ENCODE data around the gene AKT2.

DNA sequence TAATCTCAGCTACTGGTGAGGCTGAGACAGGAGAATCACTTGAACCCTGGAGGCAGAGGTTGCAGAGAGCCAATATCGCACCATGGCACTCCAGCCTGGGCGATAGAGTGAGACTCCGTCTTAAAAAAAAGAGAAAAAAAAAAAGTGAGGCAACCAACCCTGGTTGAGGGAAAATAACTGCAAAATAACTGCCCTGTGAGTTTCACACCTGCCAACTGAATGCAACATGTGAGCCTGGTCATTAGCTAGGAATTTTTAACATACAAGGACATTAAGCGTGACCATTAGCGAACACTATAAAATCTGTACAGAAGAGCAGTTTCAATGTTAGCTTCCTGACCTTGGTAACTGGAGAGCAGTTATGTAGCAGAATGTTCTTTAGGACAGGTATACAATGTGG, 56.3 kb downstream of the AKT2 start:
- TF ChIP-seq, protein P1, sequence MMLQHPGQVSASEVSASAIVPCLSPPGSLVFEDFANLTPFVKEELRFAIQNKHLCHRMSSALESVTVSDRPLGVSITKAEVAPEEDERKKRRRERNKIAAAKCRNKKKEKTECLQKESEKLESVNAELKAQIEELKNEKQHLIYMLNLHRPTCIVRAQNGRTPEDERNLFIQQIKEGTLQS (IDR thresholded peaks at IDR 0.05), result no peak
- TF ChIP-seq, protein P2, sequence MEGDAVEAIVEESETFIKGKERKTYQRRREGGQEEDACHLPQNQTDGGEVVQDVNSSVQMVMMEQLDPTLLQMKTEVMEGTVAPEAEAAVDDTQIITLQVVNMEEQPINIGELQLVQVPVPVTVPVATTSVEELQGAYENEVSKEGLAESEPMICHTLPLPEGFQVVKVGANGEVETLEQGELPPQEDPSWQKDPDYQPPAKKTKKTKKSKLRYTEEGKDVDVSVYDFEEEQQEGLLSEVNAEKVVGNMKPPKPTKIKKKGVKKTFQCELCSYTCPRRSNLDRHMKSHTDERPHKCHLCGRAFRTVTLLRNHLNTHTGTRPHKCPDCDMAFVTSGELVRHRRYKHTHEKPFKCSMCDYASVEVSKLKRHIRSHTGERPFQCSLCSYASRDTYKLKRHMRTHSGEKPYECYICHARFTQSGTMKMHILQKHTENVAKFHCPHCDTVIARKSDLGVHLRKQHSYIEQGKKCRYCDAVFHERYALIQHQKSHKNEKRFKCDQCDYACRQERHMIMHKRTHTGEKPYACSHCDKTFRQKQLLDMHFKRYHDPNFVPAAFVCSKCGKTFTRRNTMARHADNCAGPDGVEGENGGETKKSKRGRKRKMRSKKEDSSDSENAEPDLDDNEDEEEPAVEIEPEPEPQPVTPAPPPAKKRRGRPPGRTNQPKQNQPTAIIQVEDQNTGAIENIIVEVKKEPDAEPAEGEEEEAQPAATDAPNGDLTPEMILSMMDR (IDR thresholded peaks at IDR 0.05 in 2 of 3, conservative IDR thresholded peaks at IDR 0.05 in 1 of 3; ENCODE audit: borderline replicate concordance in 1 of 3, insufficient read depth in 1 of 3, low read depth in 2 of 3, low read length in 2 of 3), result no peak
- no peak for TF ChIP-seq POLR2A (IDR thresholded peaks at IDR 0.05; ENCODE audit: borderline replicate concordance, extremely low read depth, insufficient read depth, insufficient read length)
- TF ChIP-seq, protein P3, sequence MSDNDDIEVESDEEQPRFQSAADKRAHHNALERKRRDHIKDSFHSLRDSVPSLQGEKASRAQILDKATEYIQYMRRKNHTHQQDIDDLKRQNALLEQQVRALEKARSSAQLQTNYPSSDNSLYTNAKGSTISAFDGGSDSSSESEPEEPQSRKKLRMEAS (IDR thresholded peaks at IDR 0.05), result no peak
- TF ChIP-seq SP1 (IDR thresholded peaks at IDR 0.05; ENCODE audit: low read depth), result no peak
- TF ChIP-seq, protein P4, sequence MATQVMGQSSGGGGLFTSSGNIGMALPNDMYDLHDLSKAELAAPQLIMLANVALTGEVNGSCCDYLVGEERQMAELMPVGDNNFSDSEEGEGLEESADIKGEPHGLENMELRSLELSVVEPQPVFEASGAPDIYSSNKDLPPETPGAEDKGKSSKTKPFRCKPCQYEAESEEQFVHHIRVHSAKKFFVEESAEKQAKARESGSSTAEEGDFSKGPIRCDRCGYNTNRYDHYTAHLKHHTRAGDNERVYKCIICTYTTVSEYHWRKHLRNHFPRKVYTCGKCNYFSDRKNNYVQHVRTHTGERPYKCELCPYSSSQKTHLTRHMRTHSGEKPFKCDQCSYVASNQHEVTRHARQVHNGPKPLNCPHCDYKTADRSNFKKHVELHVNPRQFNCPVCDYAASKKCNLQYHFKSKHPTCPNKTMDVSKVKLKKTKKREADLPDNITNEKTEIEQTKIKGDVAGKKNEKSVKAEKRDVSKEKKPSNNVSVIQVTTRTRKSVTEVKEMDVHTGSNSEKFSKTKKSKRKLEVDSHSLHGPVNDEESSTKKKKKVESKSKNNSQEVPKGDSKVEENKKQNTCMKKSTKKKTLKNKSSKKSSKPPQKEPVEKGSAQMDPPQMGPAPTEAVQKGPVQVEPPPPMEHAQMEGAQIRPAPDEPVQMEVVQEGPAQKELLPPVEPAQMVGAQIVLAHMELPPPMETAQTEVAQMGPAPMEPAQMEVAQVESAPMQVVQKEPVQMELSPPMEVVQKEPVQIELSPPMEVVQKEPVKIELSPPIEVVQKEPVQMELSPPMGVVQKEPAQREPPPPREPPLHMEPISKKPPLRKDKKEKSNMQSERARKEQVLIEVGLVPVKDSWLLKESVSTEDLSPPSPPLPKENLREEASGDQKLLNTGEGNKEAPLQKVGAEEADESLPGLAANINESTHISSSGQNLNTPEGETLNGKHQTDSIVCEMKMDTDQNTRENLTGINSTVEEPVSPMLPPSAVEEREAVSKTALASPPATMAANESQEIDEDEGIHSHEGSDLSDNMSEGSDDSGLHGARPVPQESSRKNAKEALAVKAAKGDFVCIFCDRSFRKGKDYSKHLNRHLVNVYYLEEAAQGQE (IDR thresholded peaks at IDR 0.05; ENCODE audit: low read depth), result no peak
- no peak for TF ChIP-seq EGR1 (IDR thresholded peaks at IDR 0.05; ENCODE audit: low read depth)
- no peak for TF ChIP-seq EZH2phosphoT487 (IDR thresholded peaks at IDR 0.05; ENCODE audit: borderline replicate concordance)
- TF ChIP-seq SRF (IDR thresholded peaks at IDR 0.05; ENCODE audit: low read depth), result no peak
- no peak for TF ChIP-seq YY1 (IDR thresholded peaks at IDR 0.05; ENCODE audit: extremely low read depth, insufficient replicate concordance, low read depth, low read length)
